Prostate gland (tissue), 2 donors: ENCODE measurements around the gene RIOK3. TPM values are rescaled to one million over a fixed set of nuclear protein-coding genes. Genes with fewer than 3 reads are reported as not detected.
"Not testable (repeated sequence)": the region's sequence is repeated elsewhere in the genome, so short reads cannot be mapped to it uniquely, and the experiment has no call there.

Source experiments
- DNase-seq: peaks from one replicate; pipeline ENCODE4 v3.0.0-alpha.2; 2019; ENCODE audit warnings: low spot score
- H3K27ac ChIP-seq, 2 donors: fragments of 200-600 bp; sonication (generic); 2 replicates each; pipeline ENCODE4 v1.5.1; 2017 to 2019
- H3K27me3 ChIP-seq: fragments of 200-600 bp; sonication (generic); replicated peaks from 2 replicates; pipeline ENCODE4 v1.5.1; 2019; ENCODE audit not compliant: insufficient read depth
- H3K36me3 ChIP-seq, 2 donors: fragments of 200-600 bp; sonication (generic); 1 replicate in 1 of 2; 2 replicates in 1 of 2; pipeline versions ENCODE4 v1.5.1 to v1.8.1; 2017 to 2019
- H3K4me1 ChIP-seq: fragments of 200-600 bp; sonication (generic); replicated peaks from 2 replicates; pipeline ENCODE4 v1.5.1; 2019
- H3K4me3 ChIP-seq, 2 donors: fragments of 200-600 bp; sonication (generic); 2 replicates each; pipeline ENCODE4 v1.5.1; 2017 to 2019
- H3K9me3 ChIP-seq: fragments of 200-600 bp; sonication (generic); 2 replicates; pipeline ENCODE4 v1.5.1; 2017
- POLR2A ChIP-seq: fragments of 450-650 bp; IDR thresholded peaks from one replicate; pipeline ENCODE4 v1.6.1; 2016; ENCODE audit warnings: antibody characterized with exemption, mild to moderate bottlenecking
- POLR2AphosphoS5 ChIP-seq: sonication (generic); formaldehyde crosslinking; IDR thresholded peaks from one replicate; pipeline ENCODE4 v1.6.1; 2017; ENCODE audit warnings: antibody characterized with exemption
- WGBS: methylation state at CpG from one replicate; pipeline ENCODE4 v1.1.5; 2018; 5-methylcytosine and 5-hydroxymethylcytosine counted together
- intact Hi-C: fragments of 100-400 bp; cut with DNase I; formaldehyde crosslinking; loops from one replicate; pipeline ENCODE4 v1.14.2; 2022
- total RNA-seq, 2 donors: library from RNA; depleted of rRNA; stranded (reverse); fragments of >200 nt; gene quantifications; one replicate each; pipeline ENCODE4 v1.1.0, GENCODE V29; 2016
- TF ChIP-seq, protein P1 (sequence below), 4 experiments: fragments of 200-600 bp in 2 of 4; fragments of 450-650 bp in 2 of 4; sonication (generic) in 2 of 4; IDR thresholded peaks; 1 replicate in 3 of 4; 2 replicates in 1 of 4; pipeline ENCODE4 v1.5.1; 2016 to 2019; ENCODE audit warnings: antibody characterized with exemption in 4 of 4, mild to moderate bottlenecking in 2 of 4, moderate library complexity in 2 of 4

The RIOK3 gene
- total RNA-seq, 2 donors from 2014 or later: 40.6 to 44.6 TPM

DNA sequence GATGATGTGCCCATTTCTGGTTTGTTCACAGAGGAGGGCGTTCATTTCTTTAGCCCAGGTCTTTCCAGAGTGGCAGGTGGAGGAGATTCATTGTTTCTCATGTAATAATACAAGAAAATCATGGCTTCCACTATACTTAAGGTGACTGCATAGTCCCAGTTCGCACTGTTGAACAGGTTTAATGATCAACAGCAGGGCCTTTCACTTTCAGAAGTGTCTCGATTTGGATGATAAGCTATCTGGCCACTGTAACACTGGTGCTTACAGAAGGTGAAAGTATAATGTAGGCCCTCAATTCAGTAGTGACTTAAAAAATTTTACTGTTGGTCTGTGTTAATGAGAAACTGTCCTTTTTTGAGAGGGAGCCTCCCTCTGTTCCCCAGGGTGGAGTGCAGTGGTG lies 51.6 kb downstream of the RIOK3 start:
- H3K4me1 ChIP-seq: no peaks in the 10 kb centered on the region
- DNase-seq: no peak
- no peaks in the 10 kb centered on the region for H3K9me3 ChIP-seq
- H3K27me3 ChIP-seq: no peaks in the 10 kb centered on the region
- H3K36me3 ChIP-seq: no peaks in the 10 kb centered on the region
- no peak for TF ChIP-seq POLR2A
- no peak for TF ChIP-seq POLR2AphosphoS5
- TF ChIP-seq, protein P1, sequence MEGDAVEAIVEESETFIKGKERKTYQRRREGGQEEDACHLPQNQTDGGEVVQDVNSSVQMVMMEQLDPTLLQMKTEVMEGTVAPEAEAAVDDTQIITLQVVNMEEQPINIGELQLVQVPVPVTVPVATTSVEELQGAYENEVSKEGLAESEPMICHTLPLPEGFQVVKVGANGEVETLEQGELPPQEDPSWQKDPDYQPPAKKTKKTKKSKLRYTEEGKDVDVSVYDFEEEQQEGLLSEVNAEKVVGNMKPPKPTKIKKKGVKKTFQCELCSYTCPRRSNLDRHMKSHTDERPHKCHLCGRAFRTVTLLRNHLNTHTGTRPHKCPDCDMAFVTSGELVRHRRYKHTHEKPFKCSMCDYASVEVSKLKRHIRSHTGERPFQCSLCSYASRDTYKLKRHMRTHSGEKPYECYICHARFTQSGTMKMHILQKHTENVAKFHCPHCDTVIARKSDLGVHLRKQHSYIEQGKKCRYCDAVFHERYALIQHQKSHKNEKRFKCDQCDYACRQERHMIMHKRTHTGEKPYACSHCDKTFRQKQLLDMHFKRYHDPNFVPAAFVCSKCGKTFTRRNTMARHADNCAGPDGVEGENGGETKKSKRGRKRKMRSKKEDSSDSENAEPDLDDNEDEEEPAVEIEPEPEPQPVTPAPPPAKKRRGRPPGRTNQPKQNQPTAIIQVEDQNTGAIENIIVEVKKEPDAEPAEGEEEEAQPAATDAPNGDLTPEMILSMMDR (IDR thresholded peaks at IDR 0.05): no peak
- H3K4me3 ChIP-seq: peak overlapping the region in 1 of 2 donors; percentile 90
- no peak overlapping the region for H3K27ac ChIP-seq
- intact Hi-C loops: loop anchor here (2.0 to 10.0 kb wide), 4 partner anchors 52 to 370 kb away; partner anchors contain the start of genes CABLES1, NPC1 and RIOK3
- 83% methylated on average over 3 of the region's 3 CpGs for WGBS

DNA sequence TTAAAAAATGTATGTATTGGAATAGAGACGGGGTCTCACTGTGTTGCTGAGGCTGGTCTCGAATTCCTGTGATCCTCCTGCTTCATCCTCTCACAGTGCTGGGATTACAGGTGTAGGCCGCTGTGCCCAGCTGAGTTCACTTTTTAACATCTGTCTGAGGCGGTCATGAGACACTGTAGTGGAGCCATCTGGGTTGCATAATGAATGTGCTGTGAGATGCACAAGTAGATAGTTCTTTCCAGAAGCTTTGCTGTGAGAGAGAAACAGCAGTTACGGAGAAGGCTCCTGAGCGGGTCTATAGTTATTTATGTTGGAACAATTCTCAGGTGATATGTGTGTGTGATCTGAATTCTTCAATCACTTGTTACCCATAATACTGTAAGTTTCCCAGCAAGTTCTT lies 53.3 kb downstream of the RIOK3 start:
- 94% methylated on average over 6 of the region's 6 CpGs for WGBS
- intact Hi-C loops: loop anchor here (10.0 kb wide), 1 partner anchor 372 kb away; the partner anchor contains the start of gene CABLES1
- Histone ChIP-seq H3K4me1 (no peaks in the 10 kb centered on the region), H3K4me3 (no peak overlapping the region), H3K27ac (no peak overlapping the region), H3K27me3 (no peaks in the 10 kb centered on the region), H3K9me3 (no peaks in the 10 kb centered on the region), H3K36me3 (no peaks in the 10 kb centered on the region)
- no peak for TF ChIP-seq POLR2A
- TF ChIP-seq, protein P1 (IDR thresholded peaks at IDR 0.05): no peak
- TF ChIP-seq POLR2AphosphoS5: no peak
- DNase-seq: no peak

DNA sequence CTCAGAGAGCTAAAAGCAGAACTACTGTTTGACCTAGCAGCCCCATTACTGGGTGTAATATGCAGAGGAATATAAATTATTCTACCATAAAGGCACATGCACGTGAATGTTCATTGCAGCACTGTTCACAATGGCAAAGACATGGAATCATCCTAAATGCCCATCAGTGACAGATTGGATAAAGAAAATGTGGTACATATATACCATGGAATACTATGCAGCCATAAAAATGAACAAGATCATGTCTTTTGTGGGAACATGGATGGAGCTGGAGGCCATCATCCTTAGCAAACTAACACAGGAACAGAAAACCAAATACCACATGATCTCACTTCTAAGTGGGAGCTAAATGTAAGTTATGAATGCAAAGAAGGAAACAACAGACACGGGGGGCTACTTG lies 57.8 kb downstream of the RIOK3 start:
- DNase-seq, H3K4me1 ChIP-seq, intact Hi-C loops, H3K27ac ChIP-seq, H3K4me3 ChIP-seq, H3K27me3 ChIP-seq, H3K9me3 ChIP-seq, H3K36me3 ChIP-seq: not testable (repeated sequence)
- 94% methylated on average over 2 of the region's 2 CpGs for WGBS

DNA sequence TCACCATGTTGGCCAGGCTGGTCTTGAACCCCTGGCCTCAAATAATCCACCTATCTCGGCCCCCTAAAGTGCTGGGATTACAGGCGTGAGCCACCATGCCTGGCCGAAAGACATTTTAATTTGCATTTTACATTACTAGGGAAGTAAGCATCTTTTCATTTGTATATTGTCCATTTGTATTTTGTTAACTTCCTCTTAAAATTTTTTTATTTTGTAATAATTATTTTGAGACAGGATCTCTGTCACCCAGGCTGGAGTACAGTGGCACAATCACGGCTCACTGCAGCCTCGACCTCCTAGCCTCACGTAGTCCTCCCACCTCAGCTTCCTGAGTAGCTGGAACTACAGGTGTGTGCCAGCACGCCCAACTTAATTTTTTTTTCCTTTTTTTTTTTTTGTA lies 59.1 kb downstream of the RIOK3 start:
- not testable (repeated sequence) for H3K27ac ChIP-seq, H3K27me3 ChIP-seq, DNase-seq

DNA sequence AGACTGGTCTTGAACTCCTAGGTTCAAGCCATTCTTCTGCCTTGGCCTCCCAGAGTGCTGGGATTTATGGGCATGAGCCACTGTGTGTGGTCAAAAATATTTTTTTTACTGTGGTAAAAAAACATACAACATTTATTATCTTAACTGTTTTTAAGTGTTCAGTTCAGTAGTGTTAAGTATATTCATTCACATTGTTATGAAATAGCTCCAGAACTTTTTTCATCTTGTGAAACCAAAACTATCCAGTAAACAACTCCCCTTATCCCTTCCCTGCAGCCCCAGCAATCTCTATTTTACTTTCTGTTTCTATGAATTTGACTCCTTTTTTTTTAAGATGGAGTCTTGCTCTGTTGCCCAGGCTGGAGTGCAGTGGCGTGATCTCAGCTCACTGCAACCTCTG lies 59.6 kb downstream of the RIOK3 start:
- WGBS: 89% methylated on average over 1 of the region's 1 CpG
- H3K36me3 ChIP-seq: no peaks in the 10 kb centered on the region
- no peaks in the 10 kb centered on the region for H3K9me3 ChIP-seq
- H3K4me3 ChIP-seq: no peak overlapping the region
- intact Hi-C loops: no loop called here
- H3K4me1 ChIP-seq: no peaks in the 10 kb centered on the region
- DNase-seq: no peak
- TF ChIP-seq POLR2A: no peak
- TF ChIP-seq, protein P1 (IDR thresholded peaks at IDR 0.05): no peak
- no peak for TF ChIP-seq POLR2AphosphoS5
- H3K27me3 ChIP-seq: no peaks in the 10 kb centered on the region
- H3K27ac ChIP-seq: no peak overlapping the region

More for the DNA sequence above, 59.1 kb downstream of the RIOK3 start:
- H3K9me3 ChIP-seq, H3K4me1 ChIP-seq, intact Hi-C loops, H3K36me3 ChIP-seq, H3K4me3 ChIP-seq: not testable (repeated sequence)
- WGBS: 86% methylated on average over 7 of the region's 7 CpGs

DNA sequence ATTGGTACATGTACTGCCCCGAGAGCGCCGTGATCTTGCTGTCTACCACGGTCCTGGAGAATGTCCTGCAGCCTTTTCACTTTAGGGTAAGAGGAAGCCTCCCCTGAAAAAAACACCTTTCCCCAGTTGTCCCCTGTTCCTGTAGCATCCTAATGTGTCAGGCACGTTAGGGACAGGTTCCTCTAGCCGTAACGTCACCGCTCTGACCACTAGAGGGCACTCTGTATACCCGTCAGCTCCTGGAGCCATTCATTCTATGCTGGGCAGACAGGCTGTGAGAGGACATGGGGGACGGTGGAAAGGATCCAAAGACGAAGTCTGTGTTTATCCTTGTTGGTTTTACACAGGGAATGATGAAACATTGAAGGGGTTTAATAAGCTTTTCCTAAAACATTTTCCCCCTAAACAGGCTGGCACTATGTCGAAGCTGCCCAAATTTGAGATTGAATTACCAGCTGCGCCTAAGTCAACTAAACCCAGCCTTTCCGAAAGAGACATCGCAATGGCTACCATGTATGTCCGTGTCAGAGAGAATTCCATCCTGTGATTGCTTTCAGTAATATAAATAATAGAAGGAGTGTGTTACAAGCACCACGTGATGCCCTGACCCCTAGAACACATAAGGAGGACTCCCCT lies 62.9 kb downstream of the RIOK3 start:
- WGBS: 39% methylated on average over 17 of the region's 17 CpGs
- Histone ChIP-seq H3K9me3 (no peaks in the 10 kb centered on the region), H3K27me3 (no peaks in the 10 kb centered on the region), H3K27ac (no peak overlapping the region), H3K36me3 (peaks cover 6 to 9% of the 10 kb centered on the region in 2 donors), H3K4me1 (no peaks in the 10 kb centered on the region), H3K4me3 (no peak overlapping the region)
- DNase-seq: peak; percentile 81
- intact Hi-C loops: loop anchor here (1.0 to 5.0 kb wide), 3 partner anchors 71 to 296 kb away; no protein-coding TSS in a partner anchor
- TF ChIP-seq, protein P1 (IDR thresholded peaks at IDR 0.05): peak; percentile 54 to 81 (median 78)
- peak; percentile 66 for TF ChIP-seq POLR2AphosphoS5
- no peak for TF ChIP-seq POLR2A
